Measurements from ENCODE around the gene IRAK1. TPM values are rescaled to one million over a fixed set of nuclear protein-coding genes. Genes with fewer than 3 reads are reported as not detected.

The IRAK1 gene
- total and polyA plus RNA-seq, 12 donors = 36.9 to 142 (median 88.8) TPM

DNA sequence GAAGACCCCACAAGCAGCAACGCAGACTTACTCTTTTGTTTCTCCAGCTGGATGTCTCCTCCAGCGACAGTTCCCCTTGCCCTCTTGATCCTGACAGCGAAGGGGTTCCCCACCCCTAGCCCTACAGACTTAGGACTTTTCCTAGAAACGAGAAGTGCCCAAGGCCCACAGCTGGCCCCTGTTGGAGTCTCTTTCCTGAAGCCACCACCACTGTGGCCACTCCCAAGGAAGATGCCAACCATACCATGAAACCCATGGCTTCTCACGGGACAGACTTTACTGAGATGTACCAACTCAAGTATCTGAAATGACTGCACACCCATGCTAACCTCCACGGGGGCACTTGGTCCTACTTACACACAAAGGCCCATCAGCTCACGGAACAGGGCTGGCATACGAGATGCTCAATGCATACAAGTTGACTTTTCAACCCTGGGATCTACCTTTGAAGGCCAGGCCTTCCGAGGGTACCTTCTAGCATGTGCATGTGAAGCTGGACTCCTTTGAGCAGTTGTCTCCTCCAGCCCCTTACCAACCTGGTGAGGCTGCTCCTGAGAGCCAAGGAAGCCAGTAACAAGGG, 924 bp upstream of the IRAK1 start:
- no peak for DNase-seq
- peaks cover 0 to 20% of the 10 kb centered on the region in 2 donors for H3K4me1 ChIP-seq (replicated peaks in 1 of 2)
- intact Hi-C loops (cut with DNase I) = no loop called here
- H3K9me3 ChIP-seq (replicated peaks in 1 of 3) = no peaks in the 10 kb centered on the region
- TF ChIP-seq POLR2A (IDR thresholded peaks at IDR 0.05) = no peak
- TF ChIP-seq, protein P1, sequence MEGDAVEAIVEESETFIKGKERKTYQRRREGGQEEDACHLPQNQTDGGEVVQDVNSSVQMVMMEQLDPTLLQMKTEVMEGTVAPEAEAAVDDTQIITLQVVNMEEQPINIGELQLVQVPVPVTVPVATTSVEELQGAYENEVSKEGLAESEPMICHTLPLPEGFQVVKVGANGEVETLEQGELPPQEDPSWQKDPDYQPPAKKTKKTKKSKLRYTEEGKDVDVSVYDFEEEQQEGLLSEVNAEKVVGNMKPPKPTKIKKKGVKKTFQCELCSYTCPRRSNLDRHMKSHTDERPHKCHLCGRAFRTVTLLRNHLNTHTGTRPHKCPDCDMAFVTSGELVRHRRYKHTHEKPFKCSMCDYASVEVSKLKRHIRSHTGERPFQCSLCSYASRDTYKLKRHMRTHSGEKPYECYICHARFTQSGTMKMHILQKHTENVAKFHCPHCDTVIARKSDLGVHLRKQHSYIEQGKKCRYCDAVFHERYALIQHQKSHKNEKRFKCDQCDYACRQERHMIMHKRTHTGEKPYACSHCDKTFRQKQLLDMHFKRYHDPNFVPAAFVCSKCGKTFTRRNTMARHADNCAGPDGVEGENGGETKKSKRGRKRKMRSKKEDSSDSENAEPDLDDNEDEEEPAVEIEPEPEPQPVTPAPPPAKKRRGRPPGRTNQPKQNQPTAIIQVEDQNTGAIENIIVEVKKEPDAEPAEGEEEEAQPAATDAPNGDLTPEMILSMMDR (IDR thresholded peaks at IDR 0.05) = no peak
- H3K36me3 ChIP-seq (replicated peaks in 1 of 2) = peaks cover 0 to 18% of the 10 kb centered on the region in 2 donors
- 17 to 74% (median 63%) methylated on average over 3 to 9 of the region's 9 CpGs for WGBS, 4 donors
- H3K27ac ChIP-seq = peak overlapping the region; percentile 39 to 97 (median 90)
- H3K4me3 ChIP-seq = peak overlapping the region in 1 of 4 donors; percentile 63
- peaks cover 4% of the 10 kb centered on the region for H3K27me3 ChIP-seq

DNA sequence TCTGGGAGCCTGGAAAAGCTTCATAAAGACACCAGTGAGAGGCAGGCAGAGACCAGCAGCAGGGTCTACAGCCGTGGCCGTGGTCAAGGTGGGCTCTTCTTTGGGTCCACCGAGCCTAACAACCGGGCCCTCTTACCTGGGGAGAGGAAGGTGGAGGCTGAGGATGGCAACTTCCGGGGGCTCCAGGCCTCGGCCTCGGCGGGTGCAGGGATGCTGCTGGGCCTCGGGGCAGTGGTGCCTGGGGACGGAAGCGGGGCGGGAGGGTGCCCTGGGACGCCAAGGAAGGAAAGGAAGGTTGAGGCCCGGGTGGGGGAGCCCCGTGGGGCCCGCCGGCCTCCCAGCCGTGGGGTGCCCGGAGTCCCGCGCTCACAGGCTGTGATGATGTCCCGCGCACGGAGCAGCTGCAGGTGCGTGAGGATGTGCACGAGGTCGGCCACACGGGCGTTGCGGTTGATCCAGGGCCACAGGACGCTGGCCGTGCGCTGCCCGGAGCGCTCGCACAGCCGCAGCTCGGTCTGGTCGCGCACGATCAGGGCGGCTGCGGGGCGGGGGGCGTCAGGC, 561 bp downstream of the IRAK1 start:
- Histone ChIP-seq H3K4me3 (peak overlapping the region in 3 of 4 donors; percentile 5 to 63 (median 14)), H3K27ac (peak overlapping the region in 4 of 5 donors; percentile 48 to 97 (median 72)), H3K4me1 (replicated peaks in 1 of 2) (peaks cover 0 to 20% of the 10 kb centered on the region in 2 donors), H3K9me3 (replicated peaks in 1 of 3) (no peaks in the 10 kb centered on the region), H3K27me3 (peaks cover 4% of the 10 kb centered on the region), H3K36me3 (replicated peaks in 1 of 2) (peaks cover 0 to 21% of the 10 kb centered on the region in 2 donors)
- WGBS, 4 donors = 0 to 39% (median 36%) methylated on average over 21 to 42 of the region's 45 CpGs; no CpG with 5 or more reads in 1 of the 4 donors
- peak in 1 of 7 donors; percentile 48 for DNase-seq
- intact Hi-C loops (cut with DNase I) = no loop called here
- TF ChIP-seq, protein P1 (IDR thresholded peaks at IDR 0.05) = no peak
- no peak for TF ChIP-seq POLR2A (IDR thresholded peaks at IDR 0.05)

DNA sequence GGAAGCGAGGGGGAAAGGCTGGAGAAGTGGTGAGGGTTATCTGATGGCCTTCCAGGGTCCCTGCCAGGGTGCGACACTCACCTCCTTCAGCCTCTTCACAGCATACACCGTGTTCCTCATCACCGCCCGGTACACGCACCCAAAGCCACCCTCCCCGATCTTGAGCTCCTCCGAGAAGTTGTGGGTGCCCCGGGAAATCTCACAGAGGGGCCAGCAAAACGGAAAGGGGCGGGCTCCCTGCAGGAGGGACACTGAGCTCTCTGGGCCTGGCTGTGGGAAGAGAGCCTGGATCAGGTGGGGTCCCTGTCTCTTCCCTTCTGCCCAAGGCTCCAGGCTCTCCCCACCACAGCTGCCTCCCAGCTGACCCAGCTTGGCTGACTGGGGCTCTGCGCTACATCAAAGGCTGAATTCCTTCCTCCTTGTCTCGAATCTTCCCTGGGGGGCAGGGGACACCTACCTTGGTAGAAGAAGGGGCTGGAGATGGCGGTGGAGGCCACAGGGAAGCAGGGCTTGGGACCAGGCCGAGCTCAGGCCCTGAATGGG, 1.1 kb downstream of the IRAK1 start:
- intact Hi-C loops (cut with DNase I) = no loop called here
- Histone ChIP-seq H3K27ac (peak overlapping the region in 3 of 5 donors; percentile 62 to 97 (median 82)), H3K4me1 (replicated peaks in 1 of 2) (peaks cover 0 to 20% of the 10 kb centered on the region in 2 donors), H3K9me3 (replicated peaks in 1 of 3) (no peaks in the 10 kb centered on the region), H3K36me3 (replicated peaks in 1 of 2) (peaks cover 0 to 21% of the 10 kb centered on the region in 2 donors), H3K27me3 (peaks cover 4% of the 10 kb centered on the region), H3K4me3 (peak overlapping the region in 1 of 4 donors; percentile 63)
- WGBS, 4 donors = 27 to 76% (median 71%) methylated on average over 3 to 15 of the region's 15 CpGs
- no peak for TF ChIP-seq POLR2A (IDR thresholded peaks at IDR 0.05)
- TF ChIP-seq, protein P1 (IDR thresholded peaks at IDR 0.05) = no peak
- DNase-seq = no peak

DNA sequence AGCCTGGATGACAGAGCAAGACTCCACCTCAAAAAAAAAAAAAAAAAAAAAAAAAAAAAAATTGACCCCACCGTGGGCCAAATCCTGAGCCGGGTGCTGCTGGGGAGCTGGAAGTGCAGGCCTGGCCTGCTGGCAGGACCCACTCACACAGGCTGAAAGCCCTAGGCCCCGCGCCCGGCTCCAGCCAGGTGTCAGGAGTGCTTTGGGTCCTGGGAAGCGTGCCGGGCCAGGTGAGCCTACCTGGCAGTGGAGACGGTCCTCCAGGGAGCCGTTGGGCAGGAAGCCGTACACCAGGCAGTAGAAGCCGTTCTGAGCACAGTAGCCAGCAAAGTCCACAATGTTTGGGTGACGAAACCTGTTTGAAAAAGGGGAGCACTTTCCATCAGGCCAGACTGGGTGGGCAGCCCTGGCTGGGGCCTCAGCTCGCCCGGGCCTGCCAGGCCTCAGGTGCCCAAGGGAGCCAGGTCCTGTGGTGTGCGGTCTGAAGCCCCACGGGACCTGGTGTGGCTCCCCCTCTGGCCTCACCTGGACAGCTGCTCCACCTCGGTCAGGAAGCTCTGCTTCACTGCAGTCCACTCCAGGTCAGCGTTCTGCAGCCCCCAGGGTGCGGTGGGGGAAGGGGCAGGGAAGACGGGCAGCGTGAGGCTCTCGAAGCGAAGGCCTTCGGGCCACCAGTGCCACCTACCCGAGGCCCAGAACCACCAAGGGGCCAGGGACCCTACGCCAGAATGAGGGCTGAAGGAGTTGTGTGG, 1.8 kb downstream of the IRAK1 start:
- no peak for DNase-seq
- no peak for TF ChIP-seq POLR2A (IDR thresholded peaks at IDR 0.05)
- TF ChIP-seq, protein P1 (IDR thresholded peaks at IDR 0.05) = no peak
- H3K27me3 ChIP-seq = peaks cover 4% of the 10 kb centered on the region
- no peaks in the 10 kb centered on the region for H3K9me3 ChIP-seq (replicated peaks in 1 of 3)
- peak overlapping the region in 1 of 4 donors; percentile 63 for H3K4me3 ChIP-seq
- WGBS, 4 donors = 83 to 90% (median 87%) methylated on average over 10 to 26 of the region's 26 CpGs
- peaks cover 0 to 21% of the 10 kb centered on the region in 2 donors for H3K36me3 ChIP-seq (replicated peaks in 1 of 2)
- peak overlapping the region in 1 of 5 donors; percentile 97 for H3K27ac ChIP-seq
- intact Hi-C loops (cut with DNase I) = no loop called here
- H3K4me1 ChIP-seq (replicated peaks in 1 of 2) = peaks cover 0 to 27% of the 10 kb centered on the region in 2 donors
